Neural progenitor cell (in vitro differentiated cells): ENCODE measurements around the gene GABRA5.

Experiments used
- EZH2 ChIP-seq: fragments of 200-600 bp; sonication (generic); IDR thresholded peaks from 2 replicates; pipeline ENCODE4 v1.6.1; 2017; ENCODE audit warnings: antibody characterized with exemption, mild to moderate bottlenecking, moderate library complexity
- TF ChIP-seq, protein P1 (sequence below): fragments of 200-600 bp; sonication (generic); IDR thresholded peaks from 2 replicates; pipeline ENCODE4 v1.5.1; 2017; ENCODE audit warnings: antibody characterized with exemption, mild to moderate bottlenecking

DNA sequence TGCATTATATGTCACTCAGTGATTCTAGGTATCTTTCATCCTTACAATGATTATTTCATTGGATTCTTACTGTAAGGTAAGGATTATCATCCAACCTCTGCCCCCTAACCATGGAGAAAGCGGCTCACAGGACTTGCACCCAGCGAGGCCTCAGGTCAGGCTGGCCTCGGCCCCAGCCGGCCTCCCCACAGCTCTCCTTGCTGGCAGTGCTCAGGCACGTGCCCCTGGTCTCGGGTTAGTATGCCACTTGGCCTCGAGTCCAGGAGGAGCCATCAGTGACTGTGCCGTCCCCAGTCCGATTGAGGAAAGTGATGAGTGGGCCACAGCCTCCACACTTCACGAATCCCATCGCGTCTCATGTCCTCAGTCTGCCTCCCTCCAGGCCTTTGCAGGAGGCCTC is 68.5 kb downstream of the GABRA5 start:
- TF ChIP-seq, protein P1, sequence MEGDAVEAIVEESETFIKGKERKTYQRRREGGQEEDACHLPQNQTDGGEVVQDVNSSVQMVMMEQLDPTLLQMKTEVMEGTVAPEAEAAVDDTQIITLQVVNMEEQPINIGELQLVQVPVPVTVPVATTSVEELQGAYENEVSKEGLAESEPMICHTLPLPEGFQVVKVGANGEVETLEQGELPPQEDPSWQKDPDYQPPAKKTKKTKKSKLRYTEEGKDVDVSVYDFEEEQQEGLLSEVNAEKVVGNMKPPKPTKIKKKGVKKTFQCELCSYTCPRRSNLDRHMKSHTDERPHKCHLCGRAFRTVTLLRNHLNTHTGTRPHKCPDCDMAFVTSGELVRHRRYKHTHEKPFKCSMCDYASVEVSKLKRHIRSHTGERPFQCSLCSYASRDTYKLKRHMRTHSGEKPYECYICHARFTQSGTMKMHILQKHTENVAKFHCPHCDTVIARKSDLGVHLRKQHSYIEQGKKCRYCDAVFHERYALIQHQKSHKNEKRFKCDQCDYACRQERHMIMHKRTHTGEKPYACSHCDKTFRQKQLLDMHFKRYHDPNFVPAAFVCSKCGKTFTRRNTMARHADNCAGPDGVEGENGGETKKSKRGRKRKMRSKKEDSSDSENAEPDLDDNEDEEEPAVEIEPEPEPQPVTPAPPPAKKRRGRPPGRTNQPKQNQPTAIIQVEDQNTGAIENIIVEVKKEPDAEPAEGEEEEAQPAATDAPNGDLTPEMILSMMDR: no peak
- no peak for TF ChIP-seq EZH2
